ENCODE data around the gene ZNF385A.

Gene ZNF385A

GRCh38 chr12:54364413-54364812, 20.1 kb downstream of the ZNF385A start, which contains the start of gene GPR84:
Gene GPR84 (minus strand): TSS chr12:54364486. CDS start chr12:54363851, 635 bp downstream.
- Histone ChIP-seq H3K4me3 (ENCODE audit: low read depth in 1 of 2, low read length in 2 of 2) (no peak within 1 kb of the TSS), H3K79me2 (ENCODE audit: insufficient read depth, low read length) (no peaks in the 10 kb centered on the region), H2AFZ (ENCODE audit: low read depth, low read length) (no peak within 1 kb of the TSS), H4K20me1 (ENCODE audit: insufficient read depth, low read length) (no peaks in the 10 kb centered on the region), H3K27ac (ENCODE audit: low read length) (no peak within 1 kb of the TSS), H3K36me3 (ENCODE audit: insufficient read depth, low read length) (no peaks in the 10 kb centered on the region), H3K4me1 (ENCODE audit: insufficient read depth, low read length) (peaks cover 20% of the 10 kb centered on the region), H3K9ac (ENCODE audit: low read depth, low read length) (no peak within 1 kb of the TSS), H3K27me3 (ENCODE audit: insufficient read depth, low read length, poor library complexity) (no peaks in the 10 kb centered on the region), H3K4me2 (ENCODE audit: insufficient read depth, low read length) (no peak within 1 kb of the TSS), H3K9me3 (ENCODE audit: insufficient read depth, low read length, severe bottlenecking) (no peaks in the 10 kb centered on the region)
- no peak for ATAC-seq (ENCODE audit: insufficient read depth, low read depth)
- TF ChIP-seq, protein P1, sequence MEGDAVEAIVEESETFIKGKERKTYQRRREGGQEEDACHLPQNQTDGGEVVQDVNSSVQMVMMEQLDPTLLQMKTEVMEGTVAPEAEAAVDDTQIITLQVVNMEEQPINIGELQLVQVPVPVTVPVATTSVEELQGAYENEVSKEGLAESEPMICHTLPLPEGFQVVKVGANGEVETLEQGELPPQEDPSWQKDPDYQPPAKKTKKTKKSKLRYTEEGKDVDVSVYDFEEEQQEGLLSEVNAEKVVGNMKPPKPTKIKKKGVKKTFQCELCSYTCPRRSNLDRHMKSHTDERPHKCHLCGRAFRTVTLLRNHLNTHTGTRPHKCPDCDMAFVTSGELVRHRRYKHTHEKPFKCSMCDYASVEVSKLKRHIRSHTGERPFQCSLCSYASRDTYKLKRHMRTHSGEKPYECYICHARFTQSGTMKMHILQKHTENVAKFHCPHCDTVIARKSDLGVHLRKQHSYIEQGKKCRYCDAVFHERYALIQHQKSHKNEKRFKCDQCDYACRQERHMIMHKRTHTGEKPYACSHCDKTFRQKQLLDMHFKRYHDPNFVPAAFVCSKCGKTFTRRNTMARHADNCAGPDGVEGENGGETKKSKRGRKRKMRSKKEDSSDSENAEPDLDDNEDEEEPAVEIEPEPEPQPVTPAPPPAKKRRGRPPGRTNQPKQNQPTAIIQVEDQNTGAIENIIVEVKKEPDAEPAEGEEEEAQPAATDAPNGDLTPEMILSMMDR (IDR thresholded peaks at IDR 0.05; ENCODE audit: borderline replicate concordance, extremely low read depth, low read length, poor library complexity, severe bottlenecking) = no peak
- TF ChIP-seq EZH2 (IDR thresholded peaks at IDR 0.05; ENCODE audit: borderline replicate concordance, low read depth, low read length, severe bottlenecking) = no peak
- DNase-seq = no peak

DNA sequence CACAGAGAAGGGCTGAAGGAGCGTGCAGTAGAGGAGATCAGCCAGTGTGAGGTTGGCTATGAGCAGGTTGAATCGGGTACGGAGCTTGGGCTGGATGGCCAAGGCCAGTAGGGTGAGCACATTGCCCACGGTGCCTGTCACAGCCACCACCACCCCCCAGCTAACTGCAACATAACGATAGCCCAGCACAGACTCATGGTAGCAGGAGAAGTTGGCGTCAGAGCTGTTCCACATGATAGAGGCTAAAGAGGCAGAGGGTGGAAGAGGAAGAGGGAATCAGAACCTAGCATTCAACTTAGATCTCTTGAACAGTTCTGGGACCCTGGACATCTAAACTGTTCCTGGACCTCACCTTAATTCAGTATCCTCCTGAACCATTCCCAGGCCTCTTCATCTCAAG, 20.9 kb downstream of the ZNF385A start:
- Histone ChIP-seq H3K9ac (ENCODE audit: low read depth, low read length) (no peak overlapping the region), H3K27ac (ENCODE audit: low read length) (no peak overlapping the region), H3K4me3 (ENCODE audit: low read depth in 1 of 2, low read length in 2 of 2) (no peak overlapping the region), H3K4me1 (ENCODE audit: insufficient read depth, low read length) (peaks cover 19% of the 10 kb centered on the region), H2AFZ (ENCODE audit: low read depth, low read length) (no peak overlapping the region), H4K20me1 (ENCODE audit: insufficient read depth, low read length) (no peaks in the 10 kb centered on the region), H3K9me3 (ENCODE audit: insufficient read depth, low read length, severe bottlenecking) (no peaks in the 10 kb centered on the region), H3K36me3 (ENCODE audit: insufficient read depth, low read length) (no peaks in the 10 kb centered on the region), H3K4me2 (ENCODE audit: insufficient read depth, low read length) (no peak overlapping the region), H3K27me3 (ENCODE audit: insufficient read depth, low read length, poor library complexity) (no peaks in the 10 kb centered on the region), H3K79me2 (ENCODE audit: insufficient read depth, low read length) (no peaks in the 10 kb centered on the region)
- ATAC-seq (ENCODE audit: insufficient read depth, low read depth) = no peak
- TF ChIP-seq, protein P1 (IDR thresholded peaks at IDR 0.05; ENCODE audit: borderline replicate concordance, extremely low read depth, low read length, poor library complexity, severe bottlenecking) = no peak
- no peak for TF ChIP-seq EZH2 (IDR thresholded peaks at IDR 0.05; ENCODE audit: borderline replicate concordance, low read depth, low read length, severe bottlenecking)
- DNase-seq = no peak

DNA sequence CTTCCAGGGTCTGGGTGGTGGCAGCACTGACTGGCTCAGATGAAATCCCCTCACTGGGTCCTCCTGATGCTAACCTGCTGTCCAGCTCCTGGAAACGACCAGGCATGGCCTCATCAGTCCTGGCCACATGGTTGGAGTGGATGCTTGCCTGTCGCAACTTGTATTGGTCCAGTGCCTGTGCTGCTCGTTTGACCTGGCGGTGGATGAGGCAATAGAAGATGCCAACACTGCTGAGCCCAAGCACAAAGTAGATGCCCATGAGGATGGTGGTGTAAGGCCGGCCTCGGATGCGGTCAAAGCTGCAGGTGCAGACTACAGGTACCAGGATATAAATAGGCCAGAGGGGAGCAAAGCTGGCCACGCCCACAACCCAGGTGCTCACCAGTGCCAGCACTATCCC, 21.5 kb downstream of the ZNF385A start:
- no peak overlapping the region for H3K9ac ChIP-seq (ENCODE audit: low read depth, low read length)
- no peak overlapping the region for H3K4me3 ChIP-seq (ENCODE audit: low read depth in 1 of 2, low read length in 2 of 2)
- H4K20me1 ChIP-seq (ENCODE audit: insufficient read depth, low read length) = no peaks in the 10 kb centered on the region
- H3K27ac ChIP-seq (ENCODE audit: low read length) = no peak overlapping the region
- no peaks in the 10 kb centered on the region for H3K27me3 ChIP-seq (ENCODE audit: insufficient read depth, low read length, poor library complexity)
- H3K4me1 ChIP-seq (ENCODE audit: insufficient read depth, low read length) = peaks cover 19% of the 10 kb centered on the region
- no peaks in the 10 kb centered on the region for H3K79me2 ChIP-seq (ENCODE audit: insufficient read depth, low read length)
- TF ChIP-seq EZH2 (IDR thresholded peaks at IDR 0.05; ENCODE audit: borderline replicate concordance, low read depth, low read length, severe bottlenecking) = no peak
- TF ChIP-seq, protein P1 (IDR thresholded peaks at IDR 0.05; ENCODE audit: borderline replicate concordance, extremely low read depth, low read length, poor library complexity, severe bottlenecking) = no peak
- H3K36me3 ChIP-seq (ENCODE audit: insufficient read depth, low read length) = no peaks in the 10 kb centered on the region
- H3K9me3 ChIP-seq (ENCODE audit: insufficient read depth, low read length, severe bottlenecking) = no peaks in the 10 kb centered on the region
- H3K4me2 ChIP-seq (ENCODE audit: insufficient read depth, low read length) = no peak overlapping the region
- ATAC-seq (ENCODE audit: insufficient read depth, low read depth) (no peak), DNase-seq (no peak)
- no peak overlapping the region for H2AFZ ChIP-seq (ENCODE audit: low read depth, low read length)

Data from DND-41 (cell line).